GM19463 (cell line): ENCODE measurements around the gene ID1.

Source experiments
- ATAC-seq: cut with Tn5 transposase; IDR thresholded peaks from one replicate; pipeline ENCODE4 v1.9.1; 2021; ENCODE audit warnings: mild to moderate bottlenecking, moderate library complexity; ENCODE audit not compliant: unreplicated experiment

The ID1 gene, protein sequence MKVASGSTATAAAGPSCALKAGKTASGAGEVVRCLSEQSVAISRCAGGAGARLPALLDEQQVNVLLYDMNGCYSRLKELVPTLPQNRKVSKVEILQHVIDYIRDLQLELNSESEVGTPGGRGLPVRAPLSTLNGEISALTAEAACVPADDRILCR

DNA sequence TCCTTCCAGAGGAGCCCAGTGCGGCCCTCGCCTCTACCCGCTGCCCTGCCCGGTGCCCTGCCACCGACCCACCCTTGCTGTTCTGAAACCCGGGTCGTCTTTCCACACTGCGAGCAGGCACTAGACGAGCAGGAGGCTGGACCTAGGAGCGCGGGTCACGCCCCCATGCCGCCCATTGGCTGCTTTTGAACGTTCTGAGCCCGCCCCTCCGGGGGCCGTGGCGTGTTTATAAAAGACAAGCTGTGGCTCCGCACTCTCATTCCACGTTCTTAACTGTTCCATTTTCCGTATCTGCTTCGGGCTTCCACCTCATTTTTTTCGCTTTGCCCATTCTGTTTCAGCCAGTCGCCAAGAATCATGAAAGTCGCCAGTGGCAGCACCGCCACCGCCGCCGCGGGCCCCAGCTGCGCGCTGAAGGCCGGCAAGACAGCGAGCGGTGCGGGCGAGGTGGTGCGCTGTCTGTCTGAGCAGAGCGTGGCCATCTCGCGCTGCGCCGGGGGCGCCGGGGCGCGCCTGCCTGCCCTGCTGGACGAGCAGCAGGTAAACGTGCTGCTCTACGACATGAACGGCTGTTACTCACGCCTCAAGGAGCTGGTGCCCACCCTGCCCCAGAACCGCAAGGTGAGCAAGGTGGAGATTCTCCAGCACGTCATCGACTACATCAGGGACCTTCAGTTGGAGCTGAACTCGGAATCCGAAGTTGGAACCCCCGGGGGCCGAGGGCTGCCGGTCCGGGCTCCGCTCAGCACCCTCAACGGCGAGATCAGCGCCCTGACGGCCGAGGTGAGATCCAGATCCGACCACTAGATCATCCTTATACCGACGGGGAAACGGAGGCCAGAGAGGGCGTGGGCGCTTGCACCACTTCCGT lies at the start of gene ID1:
ID1 (plus strand) TSS at position 259 of the 871 bp plus-strand sequence; CDS start at position 358, 99 bp downstream.
- peak; percentile 92 for ATAC-seq

DNA sequence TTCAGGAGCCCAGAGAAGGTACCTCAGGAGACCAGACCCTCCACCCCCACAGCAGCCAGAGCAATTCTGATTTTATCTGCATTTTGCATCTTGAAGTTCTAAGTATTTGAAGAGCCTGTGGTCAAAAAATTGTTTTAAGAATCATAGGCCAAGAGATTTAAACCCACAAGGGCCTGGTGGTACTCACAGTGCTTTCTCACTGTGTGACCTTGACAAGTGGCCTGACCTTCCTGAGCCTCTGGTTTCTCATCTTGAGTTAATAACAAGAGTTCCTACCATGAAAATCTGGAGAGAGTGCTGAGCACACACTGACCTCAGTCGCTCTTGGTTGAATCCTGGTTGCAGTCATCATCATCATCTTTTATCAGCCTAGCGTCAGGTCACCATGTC lies 45.4 kb upstream of the ID1 start:
- no peak for ATAC-seq

DNA sequence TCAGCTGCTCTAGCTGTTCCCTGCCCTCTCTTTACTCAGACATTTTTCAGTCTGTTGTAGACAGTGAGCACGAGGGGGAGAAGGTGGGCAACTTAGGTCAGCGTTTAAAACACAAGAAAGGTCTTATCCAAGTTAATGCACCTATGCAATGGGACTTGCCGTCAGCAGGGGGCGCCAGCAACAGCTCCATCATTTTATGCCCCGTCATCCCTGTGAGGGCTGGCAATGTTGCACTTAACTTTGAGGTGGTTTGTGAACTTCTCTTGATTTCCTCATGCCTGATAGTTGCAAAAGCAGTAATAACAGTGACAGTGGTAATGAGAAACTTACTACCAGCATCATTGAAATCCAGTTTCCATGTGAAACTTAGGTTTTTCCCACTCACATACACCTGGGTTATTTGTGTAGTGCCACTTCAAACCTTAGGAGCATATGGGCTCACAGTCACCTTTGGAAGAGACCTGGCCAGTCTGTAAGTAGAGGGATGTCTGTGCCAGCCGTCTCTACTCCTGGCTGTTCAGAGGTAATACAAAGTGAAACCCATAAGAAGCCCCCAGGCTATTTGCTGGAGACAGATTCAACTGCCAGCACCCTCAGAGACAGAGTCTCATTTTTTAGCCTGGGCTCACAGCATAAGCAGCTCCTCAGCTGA lies 44.9 kb upstream of the ID1 start:
- no peak for ATAC-seq

DNA sequence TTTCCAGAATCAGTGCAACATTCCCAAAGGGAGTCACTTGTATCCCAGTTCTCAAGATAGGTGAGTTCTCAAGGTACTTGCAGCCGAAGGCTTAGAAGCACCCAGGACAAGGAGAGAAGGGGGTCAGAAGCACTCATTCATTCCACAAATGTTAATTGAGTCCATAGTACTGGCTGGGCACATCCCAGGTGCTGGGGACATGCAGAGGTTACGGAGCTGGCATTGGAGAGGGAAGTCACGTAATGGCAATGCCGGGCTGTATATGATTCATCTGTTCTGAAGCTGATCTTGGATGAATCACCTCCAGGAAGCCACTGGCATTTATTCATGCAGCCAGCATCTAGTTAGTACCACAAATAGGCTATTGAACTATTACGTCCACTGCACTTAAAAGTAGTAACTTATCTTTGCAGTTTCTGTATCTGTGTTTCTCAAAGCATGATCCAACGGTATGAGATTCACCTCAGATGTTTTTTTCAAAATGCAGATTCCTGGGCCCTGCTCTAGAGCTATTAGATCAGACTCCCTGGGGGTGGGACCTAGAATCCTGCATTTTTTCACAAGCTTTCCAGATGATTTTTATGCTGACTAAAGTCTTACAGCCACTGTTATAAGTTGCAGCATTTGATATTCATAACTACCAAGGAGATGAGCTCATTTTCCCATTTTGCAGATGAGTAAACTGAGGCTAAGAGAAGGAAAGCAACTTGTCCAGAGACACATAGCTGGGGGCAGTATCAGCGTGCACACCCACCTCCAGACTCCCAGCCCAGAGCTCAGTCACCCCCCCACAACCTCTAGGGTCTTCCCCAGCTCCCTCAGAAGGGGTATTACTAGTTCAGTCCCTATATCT lies 44.1 kb upstream of the ID1 start:
- no peak for ATAC-seq

DNA sequence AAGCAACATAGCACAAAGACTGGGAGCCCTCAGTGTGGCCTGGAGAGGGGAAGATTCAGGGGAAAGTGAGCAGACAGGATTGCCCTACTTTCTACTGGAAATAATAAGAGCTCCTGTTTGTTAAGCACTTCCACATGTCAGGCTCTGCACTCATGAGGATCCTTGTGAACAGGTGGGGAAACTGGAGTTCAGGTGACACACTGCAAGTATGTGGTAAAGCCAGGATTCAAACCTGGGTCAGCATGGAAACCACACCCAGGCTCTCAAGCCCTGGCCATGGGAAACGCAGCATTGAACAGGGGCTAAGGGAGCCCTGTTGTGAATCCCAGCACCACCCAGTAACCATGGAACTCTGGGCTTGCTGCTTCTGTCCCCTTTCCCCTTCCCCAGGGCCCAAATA lies 42.8 kb upstream of the ID1 start:
- ATAC-seq: no peak

DNA sequence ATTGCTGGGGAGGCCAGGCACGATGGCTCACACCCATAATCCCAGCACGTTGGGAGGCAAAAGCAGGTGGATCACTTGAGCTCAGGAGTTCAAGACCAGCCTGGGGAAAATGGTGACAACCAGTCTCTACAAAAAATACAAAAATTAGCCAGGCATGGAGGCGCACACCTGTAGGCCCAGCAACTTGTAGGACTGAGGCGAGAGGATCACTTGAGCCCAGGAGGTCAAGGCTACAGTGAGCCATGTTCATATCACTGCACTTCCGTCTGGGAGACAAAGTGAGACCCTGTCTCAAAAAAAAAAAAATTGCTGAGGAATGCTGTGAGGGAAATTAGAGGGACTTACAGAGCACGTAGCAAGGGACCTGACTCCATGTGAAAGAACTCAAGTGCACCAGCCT lies 40.8 kb upstream of the ID1 start:
- no peak for ATAC-seq

DNA sequence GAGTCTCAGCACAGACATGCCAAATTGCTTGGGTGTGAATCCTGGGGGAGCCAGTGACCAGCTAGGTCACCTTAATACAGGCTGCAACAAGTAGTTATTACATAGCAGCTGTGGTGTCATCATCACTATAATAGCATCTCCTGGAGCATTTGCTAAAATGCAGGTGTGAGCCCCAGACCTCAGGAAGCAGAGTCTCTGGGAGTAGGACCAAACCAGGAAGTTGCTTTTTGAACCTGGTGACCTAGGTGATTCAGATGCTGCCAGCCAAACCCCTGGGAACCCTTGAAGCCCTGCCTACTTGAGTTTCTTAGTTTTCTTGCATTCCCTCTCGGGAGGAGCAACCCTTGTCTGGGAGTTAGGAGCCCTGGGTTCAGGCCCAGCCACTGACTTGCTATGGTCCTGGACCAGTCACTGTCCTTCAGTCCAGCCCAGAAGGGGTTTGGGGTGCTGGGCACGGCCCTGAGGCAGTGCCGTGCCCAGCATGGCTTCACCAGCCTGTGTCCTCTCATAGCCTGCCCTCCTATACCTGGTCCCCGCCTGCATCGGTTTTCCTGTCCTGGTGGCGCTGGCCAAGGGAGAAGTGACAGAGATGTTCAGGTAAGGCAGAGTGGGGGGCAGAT lies 39.3 kb upstream of the ID1 start:
- no peak for ATAC-seq

DNA sequence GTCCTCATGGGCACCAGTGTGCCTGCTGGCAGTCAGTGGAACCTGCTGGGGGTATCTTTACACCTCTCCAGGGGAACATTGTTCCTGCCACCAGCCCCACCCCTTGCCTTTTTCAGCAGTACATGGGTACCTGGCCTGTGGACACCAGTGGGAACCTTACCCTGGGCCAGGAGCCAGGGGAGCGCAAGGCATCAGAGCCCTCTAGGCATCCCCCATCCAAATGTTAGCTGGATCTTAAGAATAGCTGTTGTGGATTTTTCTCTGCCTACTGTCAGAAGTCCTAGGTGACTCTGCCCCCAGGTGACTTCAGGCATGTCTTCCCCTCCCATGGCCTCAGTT lies 38.8 kb upstream of the ID1 start:
- no peak for ATAC-seq

DNA sequence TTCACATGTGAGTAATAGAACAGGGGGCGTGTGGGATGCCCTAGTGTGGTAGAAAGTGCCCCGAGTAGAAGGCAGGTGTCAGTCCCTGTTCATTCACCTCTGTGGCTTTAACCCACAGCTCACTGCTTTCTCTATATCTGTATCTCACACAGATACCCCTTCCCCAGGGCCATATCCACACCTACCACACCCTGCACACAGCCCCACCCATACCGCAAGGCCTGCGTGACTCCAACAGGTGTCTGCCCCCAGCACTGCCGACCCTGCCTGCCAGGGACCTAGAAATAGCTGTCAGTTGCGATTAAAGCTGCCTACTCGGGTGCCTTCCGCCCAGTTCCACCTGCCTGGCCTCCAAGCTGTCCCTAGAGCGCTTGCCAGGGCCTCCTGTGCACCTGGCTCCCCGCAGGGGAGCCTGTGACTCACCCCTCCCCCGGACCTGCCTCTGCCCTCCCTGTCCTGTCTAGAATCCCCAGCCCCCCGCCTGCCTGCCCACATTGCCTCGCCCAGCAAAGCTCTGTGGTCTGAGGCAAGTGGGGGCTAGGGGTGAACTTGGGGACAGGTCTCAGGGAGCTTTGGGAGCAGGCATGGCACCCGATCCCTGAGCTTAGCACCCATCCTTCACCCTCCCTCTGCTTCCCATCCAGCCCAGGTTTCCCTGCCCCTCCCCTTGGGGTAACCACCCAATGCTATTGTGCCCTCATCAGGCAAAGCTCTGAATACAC lies 38.3 kb upstream of the ID1 start:
- no peak for ATAC-seq

DNA sequence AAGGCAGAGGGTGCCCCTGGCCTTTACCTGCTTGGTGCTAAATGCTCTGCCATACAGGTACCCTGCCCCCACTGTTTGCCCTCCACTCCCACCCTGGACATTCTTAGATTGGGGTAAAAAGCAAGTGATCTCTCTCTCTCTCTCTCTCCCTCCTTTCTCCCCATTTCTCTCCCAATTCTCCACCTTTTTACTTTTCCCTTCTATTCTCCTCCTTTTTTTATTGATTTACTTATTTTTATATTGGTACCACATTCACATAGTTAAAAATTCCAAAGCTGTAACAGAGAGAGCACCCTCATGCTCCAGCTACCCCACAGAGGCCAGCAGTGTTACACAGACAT lies 37.7 kb upstream of the ID1 start:
- no peak for ATAC-seq

DNA sequence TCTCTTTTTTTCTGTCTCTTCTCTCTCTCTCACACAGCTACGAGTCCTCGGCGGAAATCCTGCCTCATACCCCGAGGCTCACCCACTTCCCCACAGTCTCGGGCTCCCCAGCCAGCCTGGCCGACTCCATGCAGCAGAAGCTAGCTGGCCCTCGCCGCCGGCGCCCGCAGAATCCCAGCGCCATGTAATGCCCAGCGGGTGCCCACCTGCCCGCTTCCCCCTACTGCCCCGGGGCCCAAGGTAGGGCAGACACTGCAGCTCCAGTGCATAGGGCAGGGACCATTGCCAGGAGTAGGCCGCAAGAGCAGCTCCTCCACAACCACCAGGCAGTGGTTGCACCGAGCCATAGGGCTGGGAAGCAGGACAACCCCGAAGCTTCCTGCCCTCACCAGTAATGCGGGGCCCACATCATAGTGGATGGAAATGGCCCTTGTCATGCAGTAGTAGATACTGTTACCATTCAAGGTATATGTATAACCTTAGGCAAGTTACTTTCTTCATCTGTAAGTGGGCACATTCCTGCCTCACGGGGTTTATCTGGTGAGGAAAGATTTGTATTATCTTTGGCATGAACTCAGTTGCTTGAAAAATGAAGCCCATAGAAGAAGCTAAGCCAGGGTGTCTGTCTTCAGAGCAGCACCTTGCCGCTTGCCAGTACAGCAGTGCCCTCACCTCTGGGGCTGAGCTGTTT lies 36.9 kb upstream of the ID1 start:
- ATAC-seq: no peak

DNA sequence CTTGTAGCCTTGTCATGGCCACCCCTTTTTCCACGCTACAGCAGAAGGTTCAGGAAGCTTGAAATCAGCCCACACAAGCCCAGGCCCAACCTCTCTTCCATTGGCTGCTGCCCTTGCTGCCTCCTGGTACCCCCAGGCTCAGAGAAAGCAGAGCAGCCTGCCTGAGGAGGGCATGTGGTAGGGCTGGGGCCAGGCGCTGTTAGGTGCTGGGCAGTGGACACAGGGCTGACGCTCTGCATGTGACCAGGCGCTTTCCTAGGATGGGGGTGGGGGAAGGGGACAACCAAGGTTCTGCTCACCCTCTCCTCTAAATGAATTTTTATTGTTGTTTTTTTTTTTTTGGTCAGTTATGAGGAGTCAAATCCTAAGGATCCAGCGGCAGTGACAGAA lies 36.3 kb upstream of the ID1 start:
- ATAC-seq: no peak

DNA sequence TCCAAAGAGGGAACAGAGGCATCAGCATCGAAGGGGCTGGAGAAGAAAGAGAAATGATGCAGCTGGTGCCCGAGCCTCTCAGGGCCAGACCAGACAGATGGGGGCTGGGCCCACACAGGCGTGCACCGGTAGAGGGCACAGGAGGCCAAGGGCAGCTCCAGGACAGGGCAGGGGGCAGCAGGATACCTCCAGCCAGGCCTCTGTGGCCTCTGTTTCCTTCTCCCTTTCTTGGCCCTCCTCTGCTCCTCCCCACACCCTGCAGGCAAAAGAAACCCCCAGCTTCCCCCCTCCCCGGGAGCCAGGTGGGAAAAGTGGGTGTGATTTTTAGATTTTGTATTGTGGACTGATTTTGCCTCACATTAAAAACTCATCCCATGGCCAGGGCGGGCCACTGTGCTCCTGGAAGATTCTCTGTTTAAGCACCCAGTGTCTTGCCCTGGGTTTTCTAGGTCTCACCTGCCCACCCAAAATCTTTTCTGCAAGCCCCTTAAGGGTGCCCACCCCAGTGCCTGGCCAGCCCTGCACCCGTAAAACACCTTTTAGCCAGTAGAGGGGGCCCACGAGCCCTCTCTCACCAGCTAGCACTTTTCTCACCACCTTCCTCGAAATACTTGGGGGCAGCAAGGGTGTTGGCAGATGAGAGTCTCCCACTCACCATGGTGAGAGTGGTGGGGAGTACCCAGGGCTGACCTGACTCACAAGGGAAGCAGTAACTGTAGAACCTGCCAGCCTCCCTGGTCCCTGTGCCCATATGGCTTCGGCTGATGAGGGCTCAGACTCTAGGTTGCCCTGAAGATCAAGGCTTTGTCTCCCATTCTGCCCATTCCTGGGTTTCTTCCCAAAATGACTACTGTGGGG lies 35.7 kb upstream of the ID1 start:
- no peak for ATAC-seq

DNA sequence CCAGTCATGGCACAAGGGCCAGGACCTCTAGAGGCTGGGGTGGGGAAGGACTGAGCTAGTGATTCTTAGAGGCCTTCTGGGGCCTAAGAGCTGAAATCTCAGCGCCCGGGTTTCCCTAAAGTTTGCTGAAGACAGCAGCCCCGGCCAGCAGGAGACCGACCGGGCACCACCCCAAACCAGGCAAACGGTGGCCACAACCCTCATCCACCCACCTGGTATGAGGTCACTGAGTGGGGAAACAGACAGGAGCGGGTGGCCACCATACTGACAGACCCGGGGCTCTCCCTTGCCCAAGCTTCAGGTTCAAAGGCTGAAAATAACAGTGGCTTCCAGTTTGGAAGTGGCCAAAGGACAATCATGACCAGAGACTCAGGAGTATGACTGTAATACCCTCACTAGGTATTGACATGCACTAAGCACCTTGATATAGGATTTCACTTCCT lies 35.0 kb upstream of the ID1 start:
- ATAC-seq: no peak

DNA sequence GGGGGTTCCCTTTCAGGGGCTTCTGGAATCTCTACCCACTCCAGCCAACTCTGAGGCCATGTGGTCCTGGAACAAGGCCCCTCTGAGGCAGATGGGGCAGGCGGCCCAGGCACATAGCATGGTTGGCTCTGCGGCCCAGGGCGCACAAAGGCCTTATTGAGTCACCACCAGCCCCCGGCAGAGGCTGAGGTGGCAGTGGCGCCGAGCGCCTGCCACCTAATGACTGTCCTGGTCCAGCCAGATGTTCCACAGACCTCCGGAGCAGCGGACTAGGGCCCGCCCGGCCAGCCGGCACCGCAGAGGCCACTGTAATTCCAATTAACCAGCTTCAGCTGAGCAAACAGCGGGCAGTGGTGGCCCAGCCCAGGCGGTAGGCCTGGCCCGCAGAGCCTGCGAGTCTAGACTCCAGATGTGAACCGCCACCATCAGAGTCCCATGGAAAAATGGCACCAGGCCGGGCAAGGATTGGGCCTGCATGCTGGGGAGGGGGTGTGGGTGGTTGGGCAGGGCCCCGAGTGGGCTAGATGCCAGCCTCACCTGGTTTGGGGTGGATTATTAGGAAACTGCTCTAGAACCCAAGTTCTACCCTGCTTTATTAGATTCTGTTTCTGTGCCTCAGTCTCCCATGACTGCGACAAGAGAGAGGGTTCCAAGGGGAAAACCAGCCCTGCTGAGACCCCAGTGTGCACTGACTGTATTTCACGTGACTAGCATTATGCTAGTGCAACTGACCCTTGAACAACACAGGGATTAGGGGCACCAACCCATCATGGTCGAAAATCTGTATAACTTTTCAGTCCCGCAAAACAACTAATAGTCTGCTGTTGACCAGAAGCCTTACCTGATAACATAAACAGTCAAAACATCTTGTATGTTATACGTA lies 34.1 kb upstream of the ID1 start:
- no peak for ATAC-seq

DNA sequence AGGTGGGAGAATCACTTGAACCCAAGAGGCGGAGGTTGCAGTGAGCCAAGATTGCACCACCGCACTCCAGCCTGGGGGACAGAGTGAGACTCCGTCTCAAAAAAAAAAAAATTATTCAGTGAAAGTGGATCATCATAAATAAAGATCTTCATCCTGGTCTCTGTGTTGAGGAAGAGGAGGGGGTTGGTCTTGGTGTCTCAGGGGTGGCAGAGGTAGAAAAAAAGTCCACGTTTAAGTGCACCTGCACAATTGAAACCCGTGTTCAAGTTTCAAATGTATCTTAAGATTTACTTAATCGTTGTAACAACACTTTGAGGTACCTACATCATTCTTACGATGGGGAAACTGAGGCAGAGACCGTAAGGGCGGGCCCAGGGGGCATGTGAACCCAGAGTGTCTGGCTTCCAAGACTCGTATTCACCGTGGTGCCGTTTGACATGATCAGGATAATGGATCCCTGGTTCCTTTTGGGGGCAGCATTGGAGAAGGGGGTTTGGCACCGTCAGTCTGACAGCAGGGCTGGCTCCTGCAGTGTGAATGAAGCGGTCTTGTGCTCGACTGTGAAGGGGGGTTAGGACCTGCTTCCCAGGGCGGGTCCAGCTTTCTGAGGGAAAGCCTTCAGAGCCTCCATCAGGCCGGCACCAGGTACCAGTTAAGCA lies 32.9 kb upstream of the ID1 start:
- ATAC-seq: no peak
